Kidney (tissue), 14 donors: ENCODE data around the gene PSTPIP2. TPM values are rescaled to one million over a fixed set of nuclear protein-coding genes. Genes with fewer than 3 reads are reported as not detected.

Source experiments
- DNase-seq, 5 donors: peaks; one replicate each; pipeline ENCODE4 v3.0.0-alpha.2; 2013 to 2020
- FAIRE-seq: peaks from 2 replicates; lab custom pipeline; 2012; peaks lifted over from hg19 to GRCh38; lab: Jason Lieb, UNC
- H3K27ac ChIP-seq, 2 donors: one replicate each; pipeline ENCODE4 v1.7.0; 2013; ENCODE audit warnings: low read depth in 2 of 2, low read length in 2 of 2, inconsistent platforms in 1 of 2
- H3K27me3 ChIP-seq: one replicate; pipeline ENCODE4 v1.7.1; 2013; ENCODE audit warnings: low read length, inconsistent platforms; ENCODE audit not compliant: control insufficient read depth, insufficient read depth
- H3K36me3 ChIP-seq, 3 donors: one replicate each; pipeline versions ENCODE4 v1.7.0 to v1.7.1; 2013; ENCODE audit warnings: low read length in 3 of 3, control low read depth in 1 of 3, inconsistent platforms in 1 of 3; ENCODE audit not compliant: insufficient read depth in 3 of 3, control insufficient read depth in 2 of 3
- H3K4me1 ChIP-seq, 3 donors: one replicate each; pipeline versions ENCODE4 v1.7.0 to v1.7.1; 2013; ENCODE audit warnings: low read length in 3 of 3, inconsistent platforms in 1 of 3, low read depth in 1 of 3; ENCODE audit not compliant: control insufficient read depth in 2 of 3, insufficient read depth in 2 of 3
- H3K4me3 ChIP-seq, 3 donors: one replicate each; pipeline versions ENCODE4 v1.7.0 to v1.8.1; 2013; ENCODE audit warnings: low read length in 3 of 3, control low read depth in 1 of 3, inconsistent platforms in 1 of 3
- H3K9ac ChIP-seq, 3 donors: one replicate each; pipeline versions ENCODE4 v1.7.0 to v1.7.1; 2013; ENCODE audit warnings: low read length in 3 of 3, control low read depth in 1 of 3, inconsistent platforms in 1 of 3
- H3K9me3 ChIP-seq, 3 donors: one replicate each; pipeline versions ENCODE4 v1.7.0 to v1.7.1; 2013; ENCODE audit warnings: low read length in 3 of 3, control low read depth in 1 of 3, inconsistent platforms in 1 of 3; ENCODE audit not compliant: control insufficient read depth in 2 of 3, insufficient read depth in 1 of 3
- CTCF ChIP-seq: IDR thresholded peaks from 3 replicates; pipeline ENCODE4 v1.5.1; 2012; ENCODE audit warnings: mild to moderate bottlenecking, moderate library complexity, borderline replicate concordance; ENCODE audit not compliant: insufficient read depth; ENCODE audit errors: extremely low read depth
- intact Hi-C: fragments of 100-400 bp; cut with DNase I; formaldehyde crosslinking; loops from one replicate; pipeline ENCODE4 v1.11.1; 2022
- polyA plus RNA-seq: library from polyadenylated mRNA; stranded (reverse); fragments of 350-450 nt; fragmentation: Illumina TruSeq; extraction: RNeasy Lipid Tissue Mini Kit (QIAGEN cat#74804); gene quantifications from one replicate; pipeline ENCODE4 v1.2.3, GENCODE V29; 2014; ENCODE audit warnings: low read depth, low replicate concordance; ENCODE audit not compliant: insufficient read depth
- total RNA-seq: library from RNA; stranded (reverse); fragmentation: NEBNext Ultra II Directional; extraction: Animal tissue kit (Norgen Biotek cat#: 25700); gene quantifications from one replicate; pipeline ENCODE4 v1.2.1, GENCODE V29; 2021
- donor health status: control.
- donor health status: control.
- donor health status: control.
- donor health status: control.
- donor health status: control.
- donor health status: DM: yes; HTN: yes; CAD: no.
- donor health status: Normal renal cell carcinoma (clear cell type).

Gene PSTPIP2
- total and polyA plus RNA-seq, 2 donors from 2014 or later: 1.3 to 11.1 TPM

DNA sequence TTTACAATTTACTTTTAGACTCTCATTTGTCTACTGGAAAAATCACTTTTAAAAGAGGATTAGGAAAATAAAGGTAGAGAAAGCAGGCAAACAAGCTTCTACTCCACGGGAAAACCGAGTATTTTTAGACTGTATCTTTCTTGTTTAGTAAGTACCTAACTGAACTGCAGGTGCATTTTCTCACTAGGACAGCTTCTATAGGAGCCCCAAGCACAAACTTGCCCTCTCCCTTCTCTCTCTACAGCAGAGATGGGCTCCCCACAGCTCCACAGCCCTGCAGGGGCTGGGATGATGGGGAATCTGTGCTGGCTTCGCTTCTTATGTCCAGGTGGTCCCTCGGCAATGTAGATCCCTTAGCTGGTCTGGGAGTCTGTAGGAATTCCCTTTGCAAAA is 16.2 kb downstream of the PSTPIP2 start:
- FAIRE-seq (no peak), DNase-seq (no peak)
- H3K9me3 ChIP-seq: no peaks in the 10 kb centered on the region
- H3K36me3 ChIP-seq: no peaks in the 10 kb centered on the region
- H3K4me1 ChIP-seq: peaks cover 3 to 11% (median 3%) of the 10 kb centered on the region in 3 donors
- TF ChIP-seq CTCF: no peak
- no peak overlapping the region for H3K4me3 ChIP-seq
- H3K27me3 ChIP-seq: no peaks in the 10 kb centered on the region
- no peak overlapping the region for H3K9ac ChIP-seq
- intact Hi-C loops: no loop called here
- no peak overlapping the region for H3K27ac ChIP-seq

- Histone ChIP-seq H3K27me3 (no peaks in the 10 kb centered on the region), H3K4me3 (no peak overlapping the region), H3K9ac (no peak overlapping the region), H3K9me3 (no peaks in the 10 kb centered on the region), H3K27ac (no peak overlapping the region), H3K36me3 (no peaks in the 10 kb centered on the region), H3K4me1 (peaks cover 3 to 11% (median 3%) of the 10 kb centered on the region in 3 donors)
- no peak for TF ChIP-seq CTCF
- DNase-seq (no peak), FAIRE-seq (no peak)
- intact Hi-C loops: no loop called here
Measured at GRCh38 chr18:46054956-46055837, 16.9 kb downstream of the PSTPIP2 start.

GRCh38 chr18:46053368-46054095 is 18.5 kb downstream of the PSTPIP2 start:
- Histone ChIP-seq H3K4me3 (no peak overlapping the region), H3K27me3 (no peaks in the 10 kb centered on the region), H3K9me3 (no peaks in the 10 kb centered on the region), H3K27ac (no peak overlapping the region), H3K9ac (no peak overlapping the region), H3K36me3 (no peaks in the 10 kb centered on the region), H3K4me1 (peaks cover 3 to 11% (median 3%) of the 10 kb centered on the region in 3 donors)
- no peak for TF ChIP-seq CTCF
- FAIRE-seq (no peak), DNase-seq (no peak)
- intact Hi-C loops: no loop called here
